ENCODE measurements around the gene TRMT1. TPM values are rescaled to one million over a fixed set of nuclear protein-coding genes. Genes with fewer than 3 reads are reported as not detected.

TRMT1 gene
- total RNA-seq, 4 donors from 2014 or later = 31.7 to 47.9 (median 45.0) TPM

DNA sequence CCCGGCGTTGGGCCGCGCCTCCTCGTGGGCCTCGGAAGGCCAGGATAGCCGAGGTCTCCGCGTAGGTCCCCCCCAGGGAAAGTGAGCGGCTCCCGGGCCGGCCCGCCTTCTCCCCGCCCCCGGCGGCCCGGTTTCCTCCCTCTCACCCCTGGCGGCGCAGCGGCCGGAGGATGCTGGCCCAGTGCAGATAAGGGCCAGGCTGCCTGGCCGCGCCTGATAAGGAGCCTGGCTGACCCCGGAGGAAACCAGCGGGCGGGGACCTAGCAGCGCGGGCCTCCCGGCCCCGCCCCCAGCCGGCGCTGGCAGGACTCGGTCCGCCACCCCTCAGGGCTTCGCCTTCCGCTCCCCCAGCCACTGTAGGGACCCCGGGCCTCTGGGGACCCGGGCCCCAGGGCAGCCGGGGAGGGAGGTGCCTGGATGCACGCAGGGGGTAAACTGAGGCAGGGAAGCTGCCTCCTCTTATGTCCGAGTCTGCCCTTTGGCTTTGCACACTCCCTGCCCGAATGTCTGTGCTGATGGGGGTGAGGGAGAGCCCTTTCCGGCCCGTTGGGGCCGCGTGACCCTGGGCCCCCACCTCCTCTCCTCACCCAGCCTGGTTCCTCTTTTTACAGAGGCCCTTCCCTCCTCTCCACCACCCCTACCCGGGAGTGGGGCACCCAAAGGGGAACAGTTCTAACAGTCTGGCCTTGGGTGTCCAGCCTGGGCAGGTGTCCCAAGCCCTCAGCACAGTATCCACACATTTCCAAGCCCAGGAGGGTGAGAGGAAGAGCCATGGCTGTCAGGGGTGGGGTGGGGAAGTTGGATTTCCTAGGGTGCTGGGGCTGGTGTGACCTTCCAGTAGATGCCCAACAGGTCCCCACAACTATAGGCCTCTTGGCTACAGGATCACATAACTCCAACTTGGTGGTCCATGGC lies 13.6 kb downstream of the TRMT1 start, which contains the start of gene LYL1:
Gene LYL1 (minus strand): TSS at position 193 of the 915 bp plus-strand sequence. CDS start 1,687 bp downstream, outside the sequence.
- Histone ChIP-seq H3K27me3 (no peaks in the 10 kb centered on the region), H3K4me3 (peak within 1 kb of the TSS; percentile 39 to 55 (median 41)), H3K9me3 (no peaks in the 10 kb centered on the region), H3K4me1 (peaks cover 12 to 20% of the 10 kb centered on the region in 2 donors), H3K27ac (peak within 1 kb of the TSS; percentile 68 to 89 (median 84)), H3K36me3 (peaks cover 0 to 10% of the 10 kb centered on the region in 2 donors)
- ATAC-seq (peak; percentile 25 to 30), DNase-seq (peak; percentile 40 to 53)
- in situ Hi-C loops (cut with MboI; ENCODE audit: low sequenced_read_pairs in 4 of 4) = loop anchor here in 1 of 4 donors (25.0 kb wide), 1 partner anchor 159 kb away; no protein-coding TSS in a partner anchor
- TF ChIP-seq POLR2A (IDR thresholded peaks at IDR 0.05) (no peak), CTCF (IDR thresholded peaks at IDR 0.05 in 4 of 5, conservative IDR thresholded peaks at IDR 0.05 in 1 of 5) (no peak)
- intact Hi-C loops (cut with DNase I; ENCODE audit: low total_unique reads) = no loop called here

DNA sequence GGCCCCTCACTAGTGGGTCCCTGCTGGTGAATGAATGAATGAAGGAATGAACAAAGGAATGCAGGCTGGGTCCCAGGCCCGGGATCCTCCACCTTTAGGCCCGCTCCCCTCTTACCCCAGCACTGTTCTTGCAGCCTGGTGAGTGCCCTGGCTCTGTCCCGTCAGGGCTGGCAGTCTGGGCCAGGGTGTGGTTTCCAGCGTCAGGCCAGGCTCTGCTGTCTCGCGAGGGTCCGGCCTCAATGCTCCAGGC lies 14.2 kb downstream of the TRMT1 start:
- Histone ChIP-seq H3K4me3 (peak overlapping the region; percentile 39 to 55 (median 41)), H3K27me3 (no peaks in the 10 kb centered on the region), H3K27ac (peak overlapping the region; percentile 68 to 89 (median 84)), H3K4me1 (peaks cover 12 to 25% of the 10 kb centered on the region in 2 donors), H3K9me3 (no peaks in the 10 kb centered on the region), H3K36me3 (peaks cover 0 to 8% of the 10 kb centered on the region in 2 donors)
- no peak for DNase-seq
- TF ChIP-seq CTCF (IDR thresholded peaks at IDR 0.05 in 4 of 5, conservative IDR thresholded peaks at IDR 0.05 in 1 of 5) (no peak), POLR2A (IDR thresholded peaks at IDR 0.05) (no peak)
- ATAC-seq = no peak
- intact Hi-C loops (cut with DNase I; ENCODE audit: low total_unique reads) (no loop called here), in situ Hi-C loops (cut with MboI; ENCODE audit: low sequenced_read_pairs in 4 of 4) (loop anchor here in 1 of 4 donors (25.0 kb wide), 1 partner anchor 160 kb away; no protein-coding TSS in a partner anchor)

GRCh38 chr19:13101590-13102415 lies 14.7 kb downstream of the TRMT1 start:
- Histone ChIP-seq H3K36me3 (peaks cover 0 to 4% of the 10 kb centered on the region in 2 donors), H3K4me1 (peaks cover 12 to 25% of the 10 kb centered on the region in 2 donors), H3K27me3 (no peaks in the 10 kb centered on the region), H3K4me3 (peak overlapping the region; percentile 39 to 55 (median 41)), H3K9me3 (no peaks in the 10 kb centered on the region), H3K27ac (peak overlapping the region; percentile 68 to 89 (median 84))
- ATAC-seq = no peak
- TF ChIP-seq POLR2A (IDR thresholded peaks at IDR 0.05) = no peak
- no peak for TF ChIP-seq CTCF (IDR thresholded peaks at IDR 0.05 in 4 of 5, conservative IDR thresholded peaks at IDR 0.05 in 1 of 5)
- DNase-seq = no peak
- in situ Hi-C loops (cut with MboI; ENCODE audit: low sequenced_read_pairs in 4 of 4) (loop anchor here in 1 of 4 donors (25.0 kb wide), 1 partner anchor 160 kb away; no protein-coding TSS in a partner anchor), intact Hi-C loops (cut with DNase I; ENCODE audit: low total_unique reads) (no loop called here)

- peaks cover 12 to 25% of the 10 kb centered on the region in 2 donors for H3K4me1 ChIP-seq
- intact Hi-C loops (cut with DNase I; ENCODE audit: low total_unique reads) = no loop called here
These were observed 15.5 kb downstream of the TRMT1 start for GRCh38 chr19:13100841-13101589.

More at GRCh38 chr19:13100841-13101589, 15.5 kb downstream of the TRMT1 start:
- in situ Hi-C loops (cut with MboI; ENCODE audit: low sequenced_read_pairs in 4 of 4) = loop anchor here in 1 of 4 donors (25.0 kb wide), 1 partner anchor 161 kb away; no protein-coding TSS in a partner anchor
- ATAC-seq (no peak), DNase-seq (no peak)
- Histone ChIP-seq H3K27ac (peak overlapping the region; percentile 44 to 89 (median 84)), H3K4me3 (peak overlapping the region in 3 of 4 donors; percentile 39 to 55 (median 41)), H3K36me3 (peaks cover 0 to 4% of the 10 kb centered on the region in 2 donors), H3K9me3 (no peaks in the 10 kb centered on the region), H3K27me3 (no peaks in the 10 kb centered on the region)
- peak in 2 of 5 experiments; percentile 20 to 31 for TF ChIP-seq CTCF (IDR thresholded peaks at IDR 0.05 in 4 of 5, conservative IDR thresholded peaks at IDR 0.05 in 1 of 5)
- TF ChIP-seq POLR2A (IDR thresholded peaks at IDR 0.05) = no peak
